Inferior parietal cortex (tissue), 1 donor: ENCODE results near the gene CLEC4C.
"Not testable (repeated sequence)": the region's sequence is repeated elsewhere in the genome, so short reads cannot be mapped to it uniquely, and the experiment has no call there.

Experiments
- DNase-seq: peaks from one replicate; pipeline ENCODE4 v3.0.0-alpha.2; 2016; ENCODE audit errors: extremely low spot score

The CLEC4C gene

DNA sequence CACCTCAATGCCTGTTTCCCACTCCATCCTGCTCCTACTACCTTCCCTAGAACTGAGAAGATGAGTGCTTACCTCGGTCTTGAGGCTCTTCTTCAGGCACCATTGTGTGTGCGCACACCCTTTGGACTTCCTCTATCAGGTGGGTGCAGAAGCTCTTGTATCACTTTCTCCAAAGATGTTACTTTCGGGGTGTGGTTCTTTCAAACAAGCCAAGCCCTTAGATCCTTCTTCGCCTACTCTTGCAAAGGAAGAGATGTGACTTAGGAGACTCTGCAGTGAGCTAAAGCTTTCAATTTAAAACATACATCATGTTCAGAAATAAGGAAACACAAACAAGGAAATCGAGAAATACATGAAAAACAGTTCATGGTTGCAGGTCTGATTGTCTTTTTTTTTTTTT, at the start of gene CLEC4C:
Gene CLEC4C, minus strand, starts transcription at position 130 of the 400 bp plus-strand sequence. Its CDS starts 27 bp downstream, at position 103.
- no peak for DNase-seq

- no peak for DNase-seq
Observed at GRCh38 chr12:7793211-7793610, 46.0 kb upstream of the CLEC4C start.

DNA sequence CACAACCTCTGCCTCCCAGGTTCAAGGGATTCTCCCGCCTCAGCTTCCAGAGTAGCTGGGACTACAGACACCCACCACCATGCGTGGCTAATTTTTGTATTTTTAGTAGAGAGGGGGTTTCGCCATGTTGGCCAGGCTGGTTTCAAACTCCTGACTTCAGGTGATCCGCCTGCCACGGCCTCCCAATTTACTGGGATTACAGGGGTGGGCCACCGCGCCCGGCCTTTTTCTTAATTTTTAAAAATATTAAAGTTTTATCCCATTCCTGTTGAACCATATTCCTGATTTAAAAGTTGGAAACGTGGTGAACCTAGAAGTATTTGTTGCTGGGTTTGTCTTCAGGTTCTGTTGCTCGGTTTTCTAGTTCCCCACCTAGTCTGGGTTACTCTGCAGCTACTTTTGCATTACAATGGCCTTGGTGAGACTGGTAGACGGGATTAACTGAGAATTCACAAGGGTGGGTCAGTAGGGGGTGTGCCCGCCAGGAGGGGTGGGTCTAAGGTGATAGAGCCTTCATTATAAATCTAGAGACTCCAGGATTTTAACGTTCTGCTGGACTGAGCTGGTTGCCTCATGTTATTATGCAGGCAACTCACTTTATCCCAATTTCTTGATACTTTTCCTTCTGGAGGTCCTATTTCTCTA, 41.8 kb upstream of the CLEC4C start, which contains the start of gene NANOG:
Gene NANOG, plus strand, starts transcription at position 519 of the 645 bp plus-strand sequence. CDS start 213 bp downstream, outside the sequence.
- DNase-seq = not testable (repeated sequence)

- no peak for DNase-seq
Observed at GRCh38 chr12:7788294-7788660, 41.1 kb upstream of the CLEC4C start.

- no peak for DNase-seq
Observed at GRCh38 chr12:7787574-7788293, 40.6 kb upstream of the CLEC4C start.

- no peak for DNase-seq
Observed at GRCh38 chr12:7784701-7785100, 37.5 kb upstream of the CLEC4C start.

GRCh38 chr12:7783433-7783832, 36.3 kb upstream of the CLEC4C start:
- not testable (repeated sequence) for DNase-seq

- DNase-seq = no peak
Observed at GRCh38 chr12:7782055-7782454, 34.9 kb upstream of the CLEC4C start.

DNA sequence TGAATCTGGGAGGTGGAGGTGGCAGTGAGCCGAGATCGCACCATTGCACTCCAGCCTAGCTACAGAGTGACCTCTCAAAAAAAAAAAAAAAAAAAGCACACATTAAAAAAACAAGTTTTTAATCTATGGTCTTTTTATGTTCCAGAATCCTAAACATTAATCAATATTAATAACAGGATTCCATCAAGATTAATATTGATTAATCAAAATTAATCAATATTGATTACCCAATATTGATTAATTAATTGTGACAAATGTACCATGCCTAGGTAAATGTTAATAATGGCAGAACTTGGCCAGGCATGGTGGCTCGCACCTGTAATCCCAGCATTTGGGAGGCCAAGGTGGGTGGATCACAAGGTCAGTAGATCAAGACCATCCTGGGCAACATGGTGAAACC, 34.1 kb upstream of the CLEC4C start:
- DNase-seq = no peak

GRCh38 chr12:7769999-7770398, 22.8 kb upstream of the CLEC4C start:
- DNase-seq = no peak

GRCh38 chr12:7758766-7759140, 11.6 kb upstream of the CLEC4C start:
- DNase-seq = no peak

DNA sequence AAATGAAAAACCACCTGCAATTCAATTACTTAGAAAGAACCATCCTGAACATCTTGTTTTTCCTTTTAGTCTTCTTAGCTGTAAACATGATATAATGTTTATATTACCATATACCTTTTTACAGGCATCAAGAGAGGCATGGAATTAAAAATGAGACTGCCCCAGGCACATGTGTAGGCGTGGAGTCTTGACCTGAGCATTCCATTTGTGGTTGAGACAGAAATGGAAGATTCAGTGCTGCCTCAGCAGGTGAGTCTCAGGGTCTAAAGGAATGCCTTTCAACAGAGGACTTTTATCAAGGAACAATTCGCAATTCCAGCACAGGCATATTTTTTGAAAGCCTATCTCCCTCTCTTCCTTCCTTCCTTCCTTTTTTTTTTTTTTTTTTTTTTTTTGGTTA, 9.8 kb upstream of the CLEC4C start:
- no peak for DNase-seq

DNA sequence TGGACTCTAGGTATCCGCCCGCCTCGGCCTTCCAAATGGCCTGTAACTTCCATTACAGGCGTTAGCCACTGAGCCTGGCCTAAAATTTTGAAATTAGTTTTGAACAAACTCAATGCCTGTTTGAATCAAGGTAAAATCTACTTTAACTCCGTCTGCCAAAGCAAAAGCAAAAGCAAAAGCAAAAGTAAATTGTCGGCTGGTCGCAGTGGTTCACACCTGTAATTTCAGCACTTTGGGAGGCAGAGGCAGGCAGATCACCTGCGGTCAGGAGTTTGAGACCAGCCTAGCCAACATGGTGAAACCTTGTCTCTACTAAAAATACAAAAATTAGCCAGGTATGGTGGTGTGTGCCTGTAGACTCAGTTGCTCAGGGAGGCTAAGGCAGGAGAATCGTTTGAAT, 8.5 kb upstream of the CLEC4C start:
- DNase-seq = not testable (repeated sequence)

GRCh38 chr12:7751941-7752922, 5.1 kb upstream of the CLEC4C start:
- not testable (repeated sequence) for DNase-seq

GRCh38 chr12:7751394-7751793, 4.2 kb upstream of the CLEC4C start:
- no peak for DNase-seq

GRCh38 chr12:7750350-7750749, 3.2 kb upstream of the CLEC4C start:
- DNase-seq = no peak

DNA sequence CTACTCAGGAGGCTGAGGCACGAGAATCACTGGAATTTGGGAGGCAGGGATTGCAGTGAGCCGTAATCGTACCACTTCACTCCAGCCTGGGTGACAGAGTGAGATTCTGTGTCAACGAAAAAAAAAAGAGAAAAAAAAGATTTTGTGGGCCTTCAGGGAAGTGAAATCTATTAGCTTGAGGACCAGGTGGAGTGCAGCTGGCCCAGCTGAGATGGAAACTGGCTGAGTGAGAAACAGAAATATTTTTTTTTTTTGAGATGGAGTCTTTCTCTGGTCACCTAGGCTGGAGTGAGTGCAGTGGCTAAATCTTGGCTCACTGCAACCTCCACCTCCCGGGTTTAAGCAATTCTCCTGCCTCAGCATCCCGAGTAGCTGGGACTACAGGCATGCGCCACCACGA, 2.3 kb upstream of the CLEC4C start:
- no peak for DNase-seq

- no peak for DNase-seq
Observed at GRCh38 chr12:7748852-7749251, 1.7 kb upstream of the CLEC4C start.

DNA sequence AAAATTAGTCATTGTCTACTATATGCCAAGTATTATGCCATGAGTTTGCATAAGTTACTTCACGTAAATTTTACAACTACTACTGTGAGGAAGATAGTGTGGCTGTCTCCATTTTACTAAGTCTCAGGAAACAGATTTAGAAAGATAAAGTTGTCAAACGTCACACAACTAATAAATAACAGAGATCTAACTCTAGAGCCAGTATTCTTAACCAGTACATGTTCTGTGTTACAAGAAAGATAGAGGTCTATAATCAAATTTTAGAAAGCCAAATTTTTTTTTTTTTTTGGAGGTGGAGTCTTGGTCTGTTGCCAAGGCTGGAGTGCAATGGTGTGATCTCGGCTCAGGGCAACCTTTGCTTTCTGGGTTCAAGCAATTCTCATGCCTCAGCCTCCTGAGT, 14.2 kb downstream of the CLEC4C start:
- DNase-seq = no peak

- no peak for DNase-seq
Observed at GRCh38 chr12:7731486-7731885, 15.7 kb downstream of the CLEC4C start.

DNA sequence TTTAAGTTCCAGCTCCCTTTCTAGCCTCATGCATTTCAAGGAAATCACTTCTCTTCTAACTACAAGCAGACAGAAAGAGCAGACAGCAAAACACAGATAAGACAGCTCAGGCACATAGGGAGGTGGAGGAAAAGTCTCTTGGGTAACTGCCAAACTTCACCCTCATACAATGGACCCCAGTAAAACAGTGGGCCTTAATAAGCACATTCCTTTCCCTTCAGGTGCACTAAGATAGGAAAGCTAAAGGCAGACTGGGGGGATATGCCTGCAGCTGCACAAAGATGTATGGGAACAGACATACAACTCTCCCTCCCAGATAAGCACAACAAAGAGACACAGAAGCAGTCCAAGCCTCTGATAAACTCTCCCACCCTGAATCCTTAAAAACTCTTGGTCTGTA, 16.2 kb downstream of the CLEC4C start:
- DNase-seq = not testable (repeated sequence)

GRCh38 chr12:7729746-7730145, 17.4 kb downstream of the CLEC4C start:
- no peak for DNase-seq
